DOHH2 (cell line): ENCODE measurements around the gene PACS2.

Experiments used
- H3F3A ChIP-seq: fragments of 200-600 bp; sonication (generic), shearing (Covaris generic); 2 replicates; pipeline ENCODE4 v1.6.0; 2016; ENCODE audit warnings: antibody characterized with exemption, mild to moderate bottlenecking; ENCODE audit not compliant: control insufficient read depth, insufficient read depth
- H3K27ac ChIP-seq: fragments of 200-600 bp; sonication (generic); 2 replicates; pipeline ENCODE4 v1.5.1; 2014; ENCODE audit warnings: low read depth, mild to moderate bottlenecking, low read length, moderate library complexity
- H3K27me3 ChIP-seq: fragments of 200-600 bp; sonication (generic); 2 replicates; pipeline ENCODE4 v1.6.1; 2014; ENCODE audit warnings: mild to moderate bottlenecking, low read length, mixed read lengths; ENCODE audit not compliant: control insufficient read depth
- H3K36me3 ChIP-seq: fragments of 200-600 bp; sonication (generic); 2 replicates; pipeline ENCODE4 v1.6.1; 2014; ENCODE audit warnings: mild to moderate bottlenecking, low read length, moderate library complexity, mixed read lengths; ENCODE audit not compliant: control insufficient read depth
- H3K4me1 ChIP-seq: fragments of 200-600 bp; sonication (generic); 2 replicates; pipeline ENCODE4 v1.6.1; 2014; ENCODE audit warnings: mild to moderate bottlenecking, low read length, mixed read lengths; ENCODE audit not compliant: control insufficient read depth
- H3K4me2 ChIP-seq: fragments of 200-600 bp; sonication (generic); 2 replicates; pipeline ENCODE4 v1.6.0; 2014; ENCODE audit warnings: mild to moderate bottlenecking, low read length, moderate library complexity
- H3K4me3 ChIP-seq: fragments of 200-600 bp; sonication (generic); 2 replicates; pipeline ENCODE4 v1.5.1; 2014; ENCODE audit warnings: mild to moderate bottlenecking, low read length, mixed read lengths
- H3K79me2 ChIP-seq: fragments of 200-600 bp; sonication (generic); 2 replicates; pipeline ENCODE4 v1.6.1; 2014; ENCODE audit warnings: mild to moderate bottlenecking, low read length, mixed read lengths; ENCODE audit not compliant: control insufficient read depth
- H3K9me2 ChIP-seq: fragments of 200-600 bp; sonication (generic); replicated peaks from 2 replicates; pipeline ENCODE4 v1.6.1; 2014; ENCODE audit warnings: mild to moderate bottlenecking, low read length, mixed read lengths; ENCODE audit not compliant: control insufficient read depth
- H3K9me3 ChIP-seq: fragments of 200-600 bp; sonication (generic); 2 replicates; pipeline ENCODE4 v1.6.1; 2014; ENCODE audit warnings: antibody characterized with exemption, low read length, mixed read lengths; ENCODE audit not compliant: control insufficient read depth, insufficient read depth
- H4K20me1 ChIP-seq: fragments of 200-600 bp; sonication (generic); 2 replicates; pipeline ENCODE4 v1.6.0; 2014; ENCODE audit warnings: low read depth, mild to moderate bottlenecking, antibody characterized with exemption, low read length, moderate library complexity; ENCODE audit not compliant: control insufficient read depth, insufficient read depth
- CTCF ChIP-seq: fragments of 200-600 bp; sonication (generic); IDR thresholded peaks from one replicate; pipeline ENCODE4 v1.5.1; 2014; ENCODE audit warnings: antibody characterized with exemption, mild to moderate bottlenecking, low read depth, low read length; ENCODE audit not compliant: poor library complexity, severe bottlenecking
- EZH2phosphoT487 ChIP-seq: fragments of 200-600 bp; sonication (generic); IDR thresholded peaks from 2 replicates; pipeline ENCODE4 v1.6.1; 2017; ENCODE audit warnings: borderline replicate concordance, mild to moderate bottlenecking, antibody characterized with exemption, low read length, moderate library complexity, mixed read lengths

PACS2 gene

GRCh38 chr14:105346876-105347586 lies 32.5 kb downstream of the PACS2 start:
- no peak overlapping the region for H3K4me2 ChIP-seq
- H3K9me3 ChIP-seq: no peaks in the 10 kb centered on the region
- TF ChIP-seq EZH2phosphoT487 (no peak), CTCF (no peak)
- no peak overlapping the region for H3K4me3 ChIP-seq
- H3K4me1 ChIP-seq: no peaks in the 10 kb centered on the region
- H3K27me3 ChIP-seq: no peaks in the 10 kb centered on the region
- no peaks in the 10 kb centered on the region for H3K36me3 ChIP-seq
- H4K20me1 ChIP-seq: no peaks in the 10 kb centered on the region
- no peaks in the 10 kb centered on the region for H3K9me2 ChIP-seq
- no peaks in the 10 kb centered on the region for H3K79me2 ChIP-seq
- no peaks in the 10 kb centered on the region for H3F3A ChIP-seq
- no peak overlapping the region for H3K27ac ChIP-seq

GRCh38 chr14:105347587-105347968 lies 33.0 kb downstream of the PACS2 start:
- H4K20me1 ChIP-seq: no peaks in the 10 kb centered on the region
- no peaks in the 10 kb centered on the region; the same call in 1 of the 2 replicates for H3K4me1 ChIP-seq
- no peaks in the 10 kb centered on the region for H3K79me2 ChIP-seq
- no peak for TF ChIP-seq EZH2phosphoT487
- no peak for TF ChIP-seq CTCF
- no peak overlapping the region for H3K4me2 ChIP-seq
- H3F3A ChIP-seq: no peaks in the 10 kb centered on the region
- H3K9me3 ChIP-seq: no peaks in the 10 kb centered on the region
- H3K36me3 ChIP-seq: no peaks in the 10 kb centered on the region
- H3K9me2 ChIP-seq: no peaks in the 10 kb centered on the region
- H3K4me3 ChIP-seq: no peak overlapping the region
- H3K27me3 ChIP-seq: no peaks in the 10 kb centered on the region
- H3K27ac ChIP-seq: no peak overlapping the region

GRCh38 chr14:105348169-105348944 lies 33.8 kb downstream of the PACS2 start:
- Histone ChIP-seq H3K4me1 (no peaks in the 10 kb centered on the region; the same call in 1 of the 2 replicates), H3K9me2 (no peaks in the 10 kb centered on the region), H3K9me3 (no peaks in the 10 kb centered on the region), H3K4me3 (no peak overlapping the region), H3K27me3 (no peaks in the 10 kb centered on the region), H3K27ac (no peak overlapping the region), H3K36me3 (no peaks in the 10 kb centered on the region), H3K79me2 (no peaks in the 10 kb centered on the region), H4K20me1 (no peaks in the 10 kb centered on the region), H3F3A (no peaks in the 10 kb centered on the region), H3K4me2 (no peak overlapping the region)
- TF ChIP-seq CTCF (no peak), EZH2phosphoT487 (no peak)
